ENCODE data around the gene PIF1.
"Not testable (repeated sequence)": the region's sequence is repeated elsewhere in the genome, so short reads cannot be mapped to it uniquely, and the experiment has no call there.

- not testable (repeated sequence) for TF ChIP-seq CTCF (IDR thresholded peaks at IDR 0.05); ZFX (IDR thresholded peaks at IDR 0.05; ENCODE audit: borderline replicate concordance)
Observed at GRCh38 chr15:64798905-64799304, 26.5 kb downstream of the PIF1 start.

All from 22Rv1 (cell line).